SK-N-SH treated with all-trans-retinoic acid at 6 μM for 48 hours (cell line): Measurements from ENCODE around the gene VRK2.

Source experiments
- ATAC-seq: fragments of 200-7000 bp; cut with Tn5 transposase; 3 replicates; pipeline ENCODE4 v1.9.1; 2020; ENCODE audit warnings: mild to moderate bottlenecking, moderate library complexity
- ARNTL ChIP-seq: fragments of 450-650 bp; formaldehyde crosslinking; IDR thresholded peaks from 2 replicates; pipeline ENCODE4 v1.5.0; 2020; ENCODE audit warnings: low read depth, mild to moderate bottlenecking, moderate library complexity, borderline replicate concordance
- BACH2 ChIP-seq: fragments of 250-450 bp; sonication (Bioruptor Pico); IDR thresholded peaks from 2 replicates; pipeline ENCODE4 v1.9.0; 2021; ENCODE audit warnings: mild to moderate bottlenecking, borderline replicate concordance
- CREB5 ChIP-seq: fragments of 250-450 bp; sonication (Bioruptor Pico); IDR thresholded peaks from 2 replicates; pipeline ENCODE4 v1.5.1; 2020; ENCODE audit warnings: low read depth, mild to moderate bottlenecking, moderate library complexity
- CSDC2 ChIP-seq: fragments of 250-450 bp; sonication (Bioruptor Pico); IDR thresholded peaks from 2 replicates; pipeline ENCODE4 v1.5.0; 2020; ENCODE audit warnings: mild to moderate bottlenecking, moderate library complexity
- ESRRG ChIP-seq: fragments of 250-450 bp; sonication (Bioruptor Pico); IDR thresholded peaks from 2 replicates; pipeline ENCODE4 v1.6.1; 2021; ENCODE audit warnings: mild to moderate bottlenecking
- GLIS3 ChIP-seq: fragments of 250-450 bp; sonication (Bioruptor Pico); IDR thresholded peaks from 2 replicates; pipeline ENCODE4 v1.5.0; 2020; ENCODE audit warnings: mild to moderate bottlenecking, moderate library complexity
- ISL1 ChIP-seq: fragments of 250-450 bp; sonication (Bioruptor Pico); IDR thresholded peaks from 2 replicates; pipeline ENCODE4 v2.1.2; 2022; ENCODE audit warnings: mild to moderate bottlenecking, moderate library complexity
- OSR1 ChIP-seq: fragments of 250-450 bp; sonication (Bioruptor Pico); IDR thresholded peaks from 2 replicates; pipeline ENCODE4 v1.8.0; 2022; ENCODE audit warnings: moderate library complexity, mild to moderate bottlenecking, inconsistent platforms
- PATZ1 ChIP-seq: fragments of 250-450 bp; sonication (Bioruptor Pico); IDR thresholded peaks from 2 replicates; pipeline ENCODE4 v1.8.0; 2020; ENCODE audit warnings: mild to moderate bottlenecking, moderate library complexity, borderline replicate concordance
- POU6F1 ChIP-seq: fragments of 250-450 bp; sonication (Bioruptor Pico); IDR thresholded peaks from 2 replicates; pipeline ENCODE4 v1.8.0; 2021; ENCODE audit warnings: low read depth, mild to moderate bottlenecking, moderate library complexity, borderline replicate concordance
- PPARA ChIP-seq: fragments of 250-450 bp; sonication (Bioruptor Pico); IDR thresholded peaks from 2 replicates; pipeline ENCODE4 v1.5.0; 2020; ENCODE audit warnings: mild to moderate bottlenecking, borderline replicate concordance
- RARB ChIP-seq: fragments of 250-450 bp; sonication (Bioruptor Pico); IDR thresholded peaks from 2 replicates; pipeline ENCODE4 v1.8.0; 2021; ENCODE audit warnings: mild to moderate bottlenecking, moderate library complexity
- SNAI2 ChIP-seq: fragments of 250-450 bp; sonication (Bioruptor Pico); IDR thresholded peaks from 2 replicates; pipeline ENCODE4 v1.5.0; 2020; ENCODE audit warnings: mild to moderate bottlenecking, moderate library complexity
- TCF4 ChIP-seq: fragments of 250-450 bp; sonication (Bioruptor Pico); IDR thresholded peaks from 2 replicates; pipeline ENCODE4 v1.8.0; 2021; ENCODE audit warnings: mild to moderate bottlenecking, moderate library complexity, borderline replicate concordance
- TOX ChIP-seq: fragments of 250-450 bp; sonication (Bioruptor Pico); IDR thresholded peaks from 2 replicates; pipeline ENCODE4 v1.8.0; 2021; ENCODE audit warnings: mild to moderate bottlenecking, moderate library complexity, borderline replicate concordance
- TSHZ2 ChIP-seq: fragments of 250-450 bp; sonication (Bioruptor Pico); IDR thresholded peaks from 2 replicates; pipeline ENCODE4 v1.5.0; 2020; ENCODE audit warnings: mild to moderate bottlenecking, moderate library complexity
- ZC3H10 ChIP-seq: fragments of 250-450 bp; sonication (Bioruptor Pico); IDR thresholded peaks from 2 replicates; pipeline ENCODE4 v1.5.1; 2021; ENCODE audit warnings: mild to moderate bottlenecking, moderate library complexity
- ZFP3 ChIP-seq: fragments of 250-450 bp; sonication (Bioruptor Pico); IDR thresholded peaks from 2 replicates; pipeline ENCODE4 v1.5.0; 2020; ENCODE audit warnings: mild to moderate bottlenecking, moderate library complexity
- ZFP30 ChIP-seq: fragments of 450-650 bp; formaldehyde crosslinking; IDR thresholded peaks from 2 replicates; pipeline ENCODE4 v1.5.0; 2022; ENCODE audit warnings: mild to moderate bottlenecking, moderate library complexity
- ZNF565 ChIP-seq: fragments of 450-650 bp; formaldehyde crosslinking; conservative IDR thresholded peaks from 2 replicates; pipeline ENCODE4 v1.5.0; 2020; ENCODE audit warnings: low read depth, mild to moderate bottlenecking, moderate library complexity
- ZNF70 ChIP-seq: fragments of 450-650 bp; formaldehyde crosslinking; IDR thresholded peaks from 2 replicates; pipeline ENCODE4 v1.5.0; 2020; ENCODE audit warnings: mild to moderate bottlenecking, moderate library complexity
- ZNF8 ChIP-seq: fragments of 450-650 bp; formaldehyde crosslinking; IDR thresholded peaks from 2 replicates; pipeline ENCODE4 v1.5.0; 2020; ENCODE audit warnings: mild to moderate bottlenecking, moderate library complexity

Gene VRK2

GRCh38 chr2:58133395-58133794, 86.8 kb downstream of the VRK2 start (continued):
- TF ChIP-seq PATZ1 (CRISPR knock-in tag), result no peak

GRCh38 chr2:58135861-58136260, 89.3 kb downstream of the VRK2 start:
- ATAC-seq, result no peak
- TF ChIP-seq CSDC2 (CRISPR knock-in tag) (no peak), GLIS3 (CRISPR knock-in tag) (no peak), CREB5 (CRISPR knock-in tag) (no peak), BACH2 (CRISPR knock-in tag) (no peak), ARNTL (CRISPR knock-in tag) (no peak), ZFP30 (CRISPR knock-in tag) (no peak), ZNF70 (CRISPR knock-in tag) (no peak), PPARA (no peak), ZNF8 (CRISPR knock-in tag) (no peak), ISL1 (CRISPR knock-in tag) (no peak; the same call in 1 of the 2 replicates), TSHZ2 (CRISPR knock-in tag) (no peak), TCF4 (CRISPR knock-in tag) (no peak), OSR1 (CRISPR knock-in tag) (no peak), RARB (CRISPR knock-in tag) (no peak), TOX (CRISPR knock-in tag) (no peak), SNAI2 (CRISPR knock-in tag) (no peak), ZNF565 (CRISPR knock-in tag) (no peak), ZC3H10 (CRISPR knock-in tag) (no peak), ZFP3 (CRISPR knock-in tag) (no peak), ESRRG (CRISPR knock-in tag) (no peak)

GRCh38 chr2:58137221-58137620, 90.6 kb downstream of the VRK2 start:
- TF ChIP-seq ISL1 (CRISPR knock-in tag) (peak; percentile 25; the same call in 1 of the 2 replicates), TOX (CRISPR knock-in tag) (peak; percentile 71; the same call in 1 of the 2 replicates), RARB (CRISPR knock-in tag) (no peak), CREB5 (CRISPR knock-in tag) (peak; percentile 73; the same call in 1 of the 2 replicates)
- ATAC-seq, result peak; percentile 70

- no peak for ATAC-seq
- TF ChIP-seq CREB5 (CRISPR knock-in tag) (no peak), ESRRG (CRISPR knock-in tag) (no peak), ZNF8 (CRISPR knock-in tag) (no peak), ARNTL (CRISPR knock-in tag) (no peak), ZNF70 (CRISPR knock-in tag) (no peak), ISL1 (CRISPR knock-in tag) (no peak), POU6F1 (CRISPR knock-in tag) (no peak), BACH2 (CRISPR knock-in tag) (no peak), PATZ1 (CRISPR knock-in tag) (no peak), PPARA (no peak), ZFP30 (CRISPR knock-in tag) (no peak), RARB (CRISPR knock-in tag) (no peak), TOX (CRISPR knock-in tag) (no peak), ZC3H10 (CRISPR knock-in tag) (no peak), SNAI2 (CRISPR knock-in tag) (no peak), ZNF565 (CRISPR knock-in tag) (no peak), OSR1 (CRISPR knock-in tag) (no peak), GLIS3 (CRISPR knock-in tag) (no peak)
These were observed 91.2 kb downstream of the VRK2 start for GRCh38 chr2:58137856-58138255.
